Keratinocyte (primary cell): ENCODE measurements around the gene CYB561A3.

Experiments
- CTCF ChIP-seq, 3 experiments: IDR thresholded peaks in 1 of 3; conservative IDR thresholded peaks in 1 of 3; optimal IDR thresholded peaks in 1 of 3; 2 replicates in 2 of 3; 3 replicates in 1 of 3; pipeline versions ENCODE3 to v1.5.1; 2011; ENCODE audit warnings: low read length in 3 of 3, mild to moderate bottlenecking in 3 of 3, moderate library complexity in 2 of 3, control low read depth in 1 of 3, inconsistent platforms in 1 of 3; ENCODE audit not compliant: insufficient read depth in 2 of 3; ENCODE audit errors: extremely low read depth in 1 of 3
- EZH2 ChIP-seq: IDR thresholded peaks from one replicate; pipeline ENCODE4 v1.6.1; 2012; ENCODE audit warnings: inconsistent platforms, mild to moderate bottlenecking, low read length, moderate library complexity

- TF ChIP-seq EZH2 (no peak), CTCF (optimal IDR thresholded peaks at IDR 0.05 in 1 of 3, IDR thresholded peaks at IDR 0.05 in 1 of 3, conservative IDR thresholded peaks at IDR 0.05 in 1 of 3; ENCODE audit: extremely low read depth in 1 of 3, insufficient read depth in 2 of 3, low read length in 3 of 3) (no peak)
Measured at GRCh38 chr11:61361237-61361740, 393 bp downstream of the CYB561A3 start.
